Vagina (tissue), 2 donors: ENCODE data around the gene LIMD2.

ENCODE experiments used
- POLR2AphosphoS5 ChIP-seq, 2 donors: sonication (generic); formaldehyde crosslinking; IDR thresholded peaks; one replicate each; pipeline ENCODE4 v1.9.0; 2017; ENCODE audit warnings: antibody characterized with exemption in 2 of 2, mild to moderate bottlenecking in 2 of 2, low read depth in 1 of 2; ENCODE audit not compliant: insufficient read depth in 1 of 2
- TF ChIP-seq, protein P1 (sequence below), 3 experiments: fragments of 450-650 bp in 2 of 3; fragments of 200-600 bp in 1 of 3; sonication (generic) in 1 of 3; IDR thresholded peaks; one replicate each; pipeline ENCODE4 v1.5.1; 2017 to 2019; ENCODE audit warnings: antibody characterized with exemption in 3 of 3, mild to moderate bottlenecking in 2 of 3, moderate library complexity in 2 of 3

DNA sequence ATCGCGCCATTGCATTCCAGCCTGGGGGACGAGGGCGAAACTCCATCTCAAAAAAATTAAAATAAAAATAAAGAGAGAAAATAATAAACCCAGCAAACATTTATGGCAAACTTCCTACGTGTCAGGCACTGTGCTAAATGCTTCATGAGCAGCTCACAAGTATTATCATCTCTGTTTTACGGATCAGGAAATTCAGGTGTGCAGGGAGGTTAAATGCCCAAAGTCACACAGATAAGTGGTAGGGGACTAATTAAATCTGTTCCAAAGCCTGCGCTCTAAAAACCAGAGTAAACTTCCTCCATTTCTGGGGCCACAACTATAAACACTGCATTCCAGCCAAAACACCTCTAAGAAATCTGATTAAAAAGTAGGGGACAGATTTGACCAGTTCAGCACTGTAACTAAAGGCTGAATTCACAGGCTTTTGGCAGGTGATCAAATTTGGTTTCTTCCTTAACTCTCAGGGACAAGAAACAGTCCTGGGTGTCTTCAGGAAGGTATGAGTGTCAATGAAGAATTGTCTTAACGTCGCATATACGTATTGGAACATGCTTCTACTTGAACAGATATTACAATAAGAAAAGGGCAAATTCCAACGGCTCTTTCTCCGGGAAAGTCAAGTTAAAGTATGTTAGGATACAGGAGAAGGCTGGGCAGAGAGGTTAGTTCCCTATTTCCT lies 40.7 kb upstream of the LIMD2 start:
- TF ChIP-seq, protein P1, sequence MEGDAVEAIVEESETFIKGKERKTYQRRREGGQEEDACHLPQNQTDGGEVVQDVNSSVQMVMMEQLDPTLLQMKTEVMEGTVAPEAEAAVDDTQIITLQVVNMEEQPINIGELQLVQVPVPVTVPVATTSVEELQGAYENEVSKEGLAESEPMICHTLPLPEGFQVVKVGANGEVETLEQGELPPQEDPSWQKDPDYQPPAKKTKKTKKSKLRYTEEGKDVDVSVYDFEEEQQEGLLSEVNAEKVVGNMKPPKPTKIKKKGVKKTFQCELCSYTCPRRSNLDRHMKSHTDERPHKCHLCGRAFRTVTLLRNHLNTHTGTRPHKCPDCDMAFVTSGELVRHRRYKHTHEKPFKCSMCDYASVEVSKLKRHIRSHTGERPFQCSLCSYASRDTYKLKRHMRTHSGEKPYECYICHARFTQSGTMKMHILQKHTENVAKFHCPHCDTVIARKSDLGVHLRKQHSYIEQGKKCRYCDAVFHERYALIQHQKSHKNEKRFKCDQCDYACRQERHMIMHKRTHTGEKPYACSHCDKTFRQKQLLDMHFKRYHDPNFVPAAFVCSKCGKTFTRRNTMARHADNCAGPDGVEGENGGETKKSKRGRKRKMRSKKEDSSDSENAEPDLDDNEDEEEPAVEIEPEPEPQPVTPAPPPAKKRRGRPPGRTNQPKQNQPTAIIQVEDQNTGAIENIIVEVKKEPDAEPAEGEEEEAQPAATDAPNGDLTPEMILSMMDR (IDR thresholded peaks at IDR 0.05), result no peak
- no peak for TF ChIP-seq POLR2AphosphoS5 (IDR thresholded peaks at IDR 0.05; ENCODE audit: insufficient read depth in 1 of 2, low read depth in 1 of 2)
